Uterus (tissue), 2 donors: ENCODE results near the gene KCNMA1.

Source experiments
- CTCF ChIP-seq, 4 experiments: fragments of 200-600 bp in 2 of 4; fragments of 450-650 bp in 2 of 4; sonication (generic) in 2 of 4; IDR thresholded peaks; one replicate each; pipeline ENCODE4 v1.5.1; 2016 to 2019; ENCODE audit warnings: antibody characterized with exemption in 4 of 4, mild to moderate bottlenecking in 2 of 4, moderate library complexity in 1 of 4
- POLR2A ChIP-seq, 2 donors: fragments of 450-650 bp; IDR thresholded peaks; one replicate each; pipeline ENCODE4 v1.6.1; 2016; ENCODE audit warnings: antibody characterized with exemption in 2 of 2, mild to moderate bottlenecking in 1 of 2, moderate library complexity in 1 of 2

- TF ChIP-seq CTCF (IDR thresholded peaks at IDR 0.05), result no peak
- no peak for TF ChIP-seq POLR2A (IDR thresholded peaks at IDR 0.05)
These were observed 162.1 kb downstream of the KCNMA1 start for GRCh38 chr10:77475522-77475921.
